Activated CD8-positive, alpha-beta memory T cell treated with anti-CD3 and anti-CD28 coated beads, Interleukin-2, amount 50 U/mL, for 1 hour (primary cell): ENCODE measurements around the gene PTPRD.

ENCODE experiments used
- DNase-seq: peaks from one replicate; pipeline ENCODE4 v3.0.0-alpha.2; 2020; ENCODE audit errors: extremely low read depth

PTPRD gene

DNA sequence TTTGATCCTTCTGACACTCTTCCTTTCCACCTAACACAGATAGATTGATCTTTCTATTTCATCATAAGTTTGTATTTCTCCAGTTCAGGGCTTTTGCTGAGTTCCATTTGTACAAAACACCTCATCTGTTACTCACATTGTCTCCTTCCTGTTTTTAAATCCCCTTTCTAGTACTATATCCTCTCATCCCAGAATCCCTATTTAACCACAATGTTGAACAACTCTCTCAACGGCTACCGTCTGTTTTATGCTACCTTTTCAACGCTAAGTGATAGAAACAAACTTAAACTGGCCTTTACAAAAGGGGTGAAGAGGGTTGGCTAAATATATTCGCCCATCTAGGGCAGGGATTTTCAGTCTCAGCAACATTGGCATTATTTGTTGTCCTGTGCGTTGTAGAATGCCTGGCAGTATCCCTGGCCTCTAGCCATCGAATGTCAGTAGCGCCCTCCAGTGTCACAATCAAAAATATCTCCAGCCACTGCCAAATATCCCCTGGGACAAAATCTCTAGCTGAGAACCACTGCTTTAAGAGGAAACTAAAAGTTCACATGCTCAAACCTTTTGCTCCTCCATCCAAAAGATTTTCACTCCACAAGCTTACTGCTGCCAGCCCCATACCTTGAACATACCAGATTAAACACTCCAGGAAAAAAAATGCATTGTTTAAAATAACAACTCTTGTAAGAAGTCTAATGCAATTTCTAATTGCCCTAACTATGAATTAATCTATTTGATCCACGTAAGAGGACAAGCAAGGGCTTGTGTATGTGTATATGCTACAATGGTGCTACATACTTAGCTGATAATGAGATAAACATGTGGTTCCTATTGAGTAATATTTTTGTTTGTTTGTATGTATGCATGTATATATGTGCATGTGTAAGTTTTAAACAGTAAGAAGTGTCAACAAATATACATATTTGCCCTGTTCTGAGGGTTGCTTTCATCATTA lies 344.0 kb downstream of the PTPRD start:
- no peak for DNase-seq

DNA sequence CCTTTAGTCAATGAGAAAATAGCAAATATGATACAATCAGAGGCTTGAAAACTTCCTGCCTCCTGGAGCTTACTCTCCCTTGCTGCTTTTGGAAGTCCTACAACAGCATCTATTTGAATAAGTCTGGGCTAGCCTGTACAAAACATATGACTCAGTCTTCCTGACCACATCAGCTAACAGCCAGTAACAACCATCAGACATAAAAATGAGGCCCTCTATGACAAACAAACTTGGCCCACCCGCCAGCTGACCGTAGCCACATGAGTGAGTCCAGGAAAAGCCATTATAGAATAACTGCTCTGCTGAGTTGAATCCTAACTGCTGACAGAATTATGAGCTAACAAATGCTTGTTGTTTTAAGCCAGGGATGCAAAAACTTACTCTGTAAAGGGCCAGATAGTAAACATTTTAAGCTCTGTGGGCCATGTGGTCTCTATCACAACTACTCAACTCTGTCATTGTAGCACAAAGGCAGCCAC lies 347.6 kb downstream of the PTPRD start:
- DNase-seq: no peak

DNA sequence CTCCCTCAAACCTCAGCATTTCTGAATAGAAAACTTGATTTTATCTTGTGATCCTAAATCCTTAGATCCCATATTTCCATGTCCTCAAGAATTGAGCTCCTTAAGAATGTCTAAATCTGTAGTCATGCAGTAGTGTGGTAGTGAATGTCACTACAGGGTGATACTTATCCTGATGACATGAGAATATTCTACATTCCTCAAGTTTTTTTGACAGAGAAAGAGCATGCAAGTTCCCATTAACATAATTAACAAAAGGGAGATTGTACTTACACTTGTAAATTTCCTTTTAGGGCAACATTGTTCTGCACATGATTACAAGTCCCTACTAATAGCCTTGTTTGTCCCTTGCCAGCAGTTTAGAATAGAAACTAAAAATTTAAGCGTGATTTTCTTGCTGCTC lies 352.3 kb downstream of the PTPRD start:
- no peak for DNase-seq

DNA sequence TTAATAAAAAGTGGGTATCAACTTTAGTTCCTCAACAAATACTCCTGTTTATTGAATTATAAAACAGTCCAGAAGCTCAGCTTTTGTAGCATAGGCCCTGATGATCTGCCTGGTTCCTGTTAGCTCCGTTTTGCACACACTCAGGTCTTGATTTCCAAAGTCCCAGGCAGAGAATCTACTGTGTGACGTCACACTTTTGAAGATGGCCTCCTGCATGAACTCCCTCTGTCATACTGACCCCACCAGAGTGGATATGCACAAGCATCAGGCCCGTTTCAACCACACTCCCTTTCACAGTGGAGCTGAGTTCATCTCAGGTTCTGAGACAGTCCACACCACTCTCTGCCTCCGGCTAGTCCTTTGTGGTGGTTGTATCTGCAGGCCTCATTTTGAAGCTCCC lies 353.1 kb downstream of the PTPRD start:
- DNase-seq: no peak

DNA sequence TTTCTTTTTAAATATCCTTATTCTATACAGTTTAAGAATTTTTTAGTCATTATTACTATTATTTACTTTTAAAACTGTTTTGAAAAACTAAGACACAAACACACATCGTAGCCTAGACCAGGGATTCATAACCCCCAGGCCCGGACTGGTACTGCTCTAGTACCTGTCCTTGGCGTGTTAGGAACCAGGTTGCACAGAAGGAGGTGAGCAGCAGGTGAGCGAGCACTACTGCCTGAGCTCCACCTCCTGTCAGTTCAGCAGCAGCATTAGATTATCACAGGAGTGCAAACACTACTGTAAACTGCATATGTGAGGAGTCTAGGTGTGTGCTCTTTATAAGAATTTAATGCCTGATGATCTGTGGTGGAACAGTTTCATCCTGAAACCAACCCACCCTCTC lies 357.0 kb downstream of the PTPRD start:
- DNase-seq: no peak

DNA sequence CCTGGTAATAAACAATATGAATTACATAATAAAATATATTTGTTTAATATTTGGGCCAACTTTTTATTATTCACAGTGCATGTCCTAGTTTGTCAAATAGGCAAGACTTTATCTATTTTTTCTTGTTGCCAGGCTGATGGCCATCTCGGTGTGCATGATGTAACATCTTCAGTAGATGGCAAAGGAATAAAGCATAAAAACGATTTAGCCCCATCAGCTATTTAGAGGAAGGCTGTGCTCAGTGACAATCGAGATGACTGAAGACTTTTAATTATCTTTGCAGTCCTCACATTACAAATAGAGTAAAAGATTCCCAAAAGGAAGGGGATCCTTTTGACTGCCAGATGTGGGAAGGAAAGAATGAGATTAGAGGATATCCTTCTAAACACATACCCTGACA lies 358.5 kb downstream of the PTPRD start:
- DNase-seq: no peak

DNA sequence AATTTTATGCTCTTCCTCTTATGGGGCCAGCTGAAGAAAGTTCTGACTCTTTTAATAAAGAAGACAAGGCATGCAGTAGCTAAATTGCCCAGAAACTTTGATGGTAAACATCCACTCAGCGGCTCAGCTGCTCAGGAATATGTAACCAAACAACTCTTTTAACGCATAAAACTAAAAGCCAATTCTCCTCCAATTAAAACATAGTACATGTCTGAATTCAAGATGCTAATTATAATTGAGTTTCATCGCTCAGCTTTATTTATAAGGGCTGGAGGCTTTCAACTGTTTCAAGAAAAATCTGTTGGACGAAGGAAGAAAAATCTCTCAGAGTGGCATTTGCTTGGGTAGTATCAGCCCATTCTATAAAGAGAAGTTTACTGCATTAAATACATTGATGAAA lies 359.5 kb downstream of the PTPRD start:
- no peak for DNase-seq

DNA sequence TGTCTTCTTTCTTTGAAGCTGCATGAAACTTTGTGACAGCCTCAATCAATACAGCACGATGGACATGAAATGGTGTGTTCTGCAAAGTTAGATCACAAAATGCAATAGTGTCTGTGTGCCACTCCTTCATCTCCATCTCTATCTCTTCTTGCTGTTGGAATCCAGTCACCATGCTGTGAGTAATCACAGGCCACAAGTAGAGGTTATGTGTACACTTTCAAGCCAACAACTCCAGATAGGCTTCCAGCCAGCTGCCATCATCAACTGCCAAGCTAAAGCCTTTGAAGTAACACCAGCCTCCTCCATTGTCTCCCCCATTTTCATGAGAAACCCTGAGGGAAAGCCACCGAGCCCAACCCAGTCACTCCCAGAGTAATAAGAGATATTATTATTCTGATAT lies 360.6 kb downstream of the PTPRD start:
- DNase-seq: no peak

DNA sequence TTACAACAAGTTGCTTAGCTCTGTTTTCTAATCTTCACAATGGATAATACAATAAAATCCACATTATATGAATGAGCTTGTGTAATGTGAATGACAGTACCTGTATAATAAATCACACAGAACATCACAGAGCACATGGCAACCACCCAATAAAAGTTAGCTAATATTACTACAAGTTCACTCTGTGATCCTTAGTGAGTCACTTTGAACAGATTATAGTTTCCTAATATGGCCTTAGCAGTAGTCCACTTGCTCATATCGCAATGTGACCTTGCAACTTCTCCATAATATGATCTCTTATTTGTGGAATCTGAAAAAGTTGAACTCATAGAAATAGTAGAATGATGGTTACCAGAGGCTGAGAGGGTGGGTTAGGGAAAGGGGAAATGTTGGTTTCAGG lies 361.3 kb downstream of the PTPRD start:
- no peak for DNase-seq

DNA sequence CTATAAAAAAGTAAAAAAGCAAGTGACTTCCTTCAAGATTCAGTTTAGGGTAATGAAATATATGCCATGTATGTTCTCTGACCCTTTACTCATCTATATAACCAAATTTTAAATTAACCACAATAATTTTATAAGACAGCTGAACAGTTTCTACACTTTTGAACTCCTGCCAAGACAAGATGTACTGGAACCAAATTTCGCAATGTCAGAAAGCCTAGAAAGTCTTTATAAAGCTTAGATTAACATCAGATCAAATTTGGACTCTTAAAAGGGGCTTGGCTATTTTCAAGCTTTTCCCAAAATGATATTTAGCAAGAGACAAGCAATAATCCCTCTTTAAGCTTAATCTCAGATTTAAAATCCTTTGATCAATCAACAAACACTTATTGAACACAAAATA lies 362.6 kb downstream of the PTPRD start:
- no peak for DNase-seq

DNA sequence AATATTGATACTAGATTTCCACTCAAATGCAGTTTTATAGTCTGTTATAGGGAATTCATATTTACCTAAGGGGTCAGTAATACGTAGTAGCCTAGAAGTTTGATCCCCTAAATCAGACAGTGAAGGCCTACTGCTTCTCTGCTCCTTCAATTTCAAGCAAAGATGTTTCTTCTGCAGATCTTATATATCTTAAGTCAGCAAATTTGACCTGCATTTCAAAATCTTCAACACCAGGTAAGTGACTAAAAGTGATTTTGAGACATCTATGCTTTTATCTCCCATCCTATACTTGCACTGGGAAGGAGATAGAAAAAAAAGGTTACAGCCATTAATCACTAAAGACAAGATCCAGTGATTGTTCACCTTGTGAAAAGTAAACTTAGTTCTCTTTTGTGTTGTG lies 363.9 kb downstream of the PTPRD start:
- no peak for DNase-seq

DNA sequence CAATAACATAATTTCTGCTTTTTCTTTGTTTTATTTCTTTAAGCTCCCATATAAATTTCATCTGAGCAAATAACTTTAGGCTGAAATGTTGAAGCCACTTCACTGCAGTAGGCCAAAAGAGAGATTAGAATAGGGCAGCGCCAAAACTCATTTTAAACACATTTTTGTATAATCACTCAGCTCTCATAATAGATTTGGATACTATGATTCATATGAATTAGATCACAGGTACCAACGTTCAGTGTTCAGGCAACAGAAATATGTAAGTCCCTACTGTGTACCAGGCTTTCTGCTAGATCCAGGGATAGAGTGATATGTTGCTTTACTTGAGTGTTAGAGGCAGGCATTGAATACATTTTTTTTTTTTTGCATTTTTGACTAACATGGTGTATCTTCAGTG lies 370.5 kb downstream of the PTPRD start:
- DNase-seq: no peak

DNA sequence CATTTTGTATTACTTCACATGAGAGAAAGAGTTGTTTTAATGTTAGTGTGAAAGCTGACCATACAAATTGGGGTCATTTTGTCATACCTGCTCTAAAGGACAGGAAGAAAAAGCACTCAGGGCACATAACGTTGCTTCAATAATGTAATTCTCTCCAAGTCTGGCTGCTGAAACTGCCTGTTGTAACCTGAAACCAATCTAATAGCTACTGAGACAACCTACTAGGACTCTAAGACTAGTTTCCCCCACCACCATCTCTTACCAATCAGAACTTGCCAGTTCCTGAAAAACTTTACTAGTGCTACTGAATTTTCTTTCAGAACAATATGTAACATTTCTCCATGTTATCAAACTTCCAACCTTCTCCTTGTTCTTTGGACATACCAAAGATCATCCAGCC lies 374.7 kb downstream of the PTPRD start:
- no peak for DNase-seq

DNA sequence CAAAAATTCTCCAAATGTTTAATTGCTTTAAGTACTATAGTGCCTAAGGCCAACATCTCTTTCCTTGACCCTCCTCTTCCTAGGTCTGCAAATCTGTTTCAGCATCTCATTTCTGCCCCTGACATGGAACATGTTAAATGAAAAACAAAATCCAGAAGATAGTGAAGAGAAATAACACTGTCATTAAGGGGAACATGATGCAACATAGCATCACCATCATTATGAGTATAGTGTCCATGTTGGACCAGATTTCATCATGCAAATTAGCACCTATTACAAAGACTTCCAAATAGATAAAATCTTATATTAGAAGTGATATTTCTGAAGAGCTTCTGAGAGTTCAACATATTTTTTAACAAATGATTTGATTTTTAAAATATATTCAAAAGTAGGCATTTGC lies 375.2 kb downstream of the PTPRD start:
- DNase-seq: no peak

DNA sequence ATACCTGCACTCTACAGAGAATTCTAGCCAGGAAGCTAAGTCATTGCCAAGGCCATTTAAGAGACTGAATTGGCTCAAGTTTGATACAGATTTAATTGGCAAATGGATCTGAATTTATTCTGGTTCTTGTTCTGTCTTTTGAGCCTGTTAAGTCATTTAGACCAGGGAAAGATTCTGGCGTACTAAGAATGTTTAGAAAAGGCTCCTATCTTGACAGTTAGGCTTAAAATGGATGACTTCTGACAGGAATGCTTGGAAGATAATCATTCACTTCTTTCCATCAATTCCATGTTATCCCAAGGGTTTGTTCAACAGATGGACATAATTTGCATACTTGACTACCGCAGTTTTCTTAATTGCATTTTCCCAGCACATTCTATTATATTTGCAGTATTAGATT lies 376.6 kb downstream of the PTPRD start:
- no peak for DNase-seq

DNA sequence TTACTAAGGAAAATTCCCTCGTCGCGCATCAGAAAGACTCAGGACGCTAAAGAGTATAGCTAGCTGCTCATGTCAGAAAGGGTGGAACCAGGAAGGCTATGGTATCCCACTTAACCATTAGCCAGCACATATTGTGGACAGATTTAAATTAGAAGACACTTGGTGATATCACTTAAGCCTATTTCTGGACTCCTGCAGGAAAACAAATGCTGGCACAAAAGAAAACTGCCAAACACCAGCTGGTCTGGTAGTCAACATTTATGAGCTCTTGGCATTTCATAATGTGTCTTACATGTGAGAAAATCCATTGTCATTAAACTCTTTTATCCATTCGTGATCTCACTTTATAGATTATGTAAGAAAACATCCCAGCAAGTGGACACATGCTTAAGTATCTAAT lies 377.4 kb downstream of the PTPRD start:
- no peak for DNase-seq

DNA sequence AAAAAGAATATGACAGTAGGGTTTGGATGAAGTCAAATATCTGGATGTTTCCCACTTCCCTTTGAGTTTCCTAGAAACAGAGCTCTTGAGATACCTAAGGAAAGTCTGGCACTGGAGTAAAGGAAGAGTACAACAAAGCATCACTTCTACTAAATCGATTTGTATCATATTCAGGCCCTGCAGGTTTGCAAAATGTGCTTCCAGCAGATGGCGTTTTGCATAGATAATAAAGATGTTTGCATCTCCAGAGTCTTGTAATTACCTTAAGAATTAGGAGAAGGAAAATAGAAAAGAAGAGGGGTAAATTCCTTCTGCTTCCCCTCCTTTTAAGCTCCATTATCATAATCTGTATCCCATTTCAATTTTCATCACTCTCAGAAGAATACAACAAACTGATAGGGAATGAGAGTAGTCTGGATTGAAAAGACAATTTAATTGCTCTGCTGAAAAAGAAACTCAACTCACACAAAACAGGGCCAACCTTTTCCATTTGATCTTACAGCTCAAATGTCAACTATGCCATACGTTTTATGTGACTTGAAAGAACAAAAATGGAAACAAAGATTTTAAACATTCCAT lies 380.4 kb downstream of the PTPRD start:
- no peak for DNase-seq

DNA sequence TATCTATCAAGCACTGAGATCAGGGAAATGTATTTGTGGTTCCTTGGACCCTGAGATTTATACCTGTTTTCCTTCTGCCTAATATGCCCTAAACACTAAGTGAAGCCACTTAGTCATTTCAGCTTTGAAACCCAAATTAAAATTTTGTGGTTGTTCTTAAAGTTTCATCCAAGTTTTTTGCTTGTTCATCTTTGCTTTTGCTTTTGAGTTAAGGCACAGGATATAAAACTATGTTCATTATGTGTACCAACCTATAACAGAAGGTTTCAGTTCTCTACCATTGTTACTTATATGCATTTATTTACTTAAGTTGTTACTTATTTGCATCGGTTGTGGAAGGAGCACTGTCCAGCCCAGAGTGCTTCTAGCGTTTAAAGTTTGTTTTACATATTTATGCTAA lies 382.3 kb downstream of the PTPRD start:
- no peak for DNase-seq

DNA sequence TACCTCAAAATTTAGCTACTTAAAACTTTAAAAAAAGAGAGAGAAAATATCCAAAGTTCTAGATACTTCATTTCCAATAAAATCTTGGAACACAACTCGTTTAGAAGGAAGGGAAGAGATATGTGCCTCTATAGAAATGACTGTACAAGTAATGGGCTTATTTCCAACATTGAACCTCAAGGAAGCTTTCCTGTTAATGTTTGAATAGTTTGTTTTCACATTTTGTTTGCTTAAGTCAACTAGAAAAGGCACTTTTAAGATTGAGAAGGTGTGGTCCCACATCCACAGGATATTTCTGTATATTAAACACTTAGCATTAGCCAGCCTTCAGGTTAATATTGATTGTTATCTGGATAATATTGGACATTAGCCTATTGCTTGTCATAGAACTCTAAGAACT lies 384.7 kb downstream of the PTPRD start:
- DNase-seq: no peak

DNA sequence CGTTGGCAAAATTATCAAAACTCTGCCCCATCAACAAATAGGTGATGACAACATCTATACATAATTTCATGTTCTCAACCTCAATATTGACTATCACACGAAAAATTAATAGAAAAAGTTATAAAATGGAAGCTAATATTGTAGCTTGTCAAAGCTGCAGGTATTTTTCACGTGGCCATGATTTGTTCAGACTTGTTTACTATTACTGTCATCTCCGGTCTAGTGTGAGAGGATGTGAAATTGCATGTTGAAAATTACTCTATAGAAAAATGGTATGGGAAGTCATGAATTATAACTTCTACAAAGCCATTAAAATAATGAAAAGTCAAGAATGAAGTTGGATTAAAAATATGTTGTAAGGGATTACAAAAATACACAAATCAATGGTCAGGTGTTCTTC lies 385.8 kb downstream of the PTPRD start:
- DNase-seq: no peak

DNA sequence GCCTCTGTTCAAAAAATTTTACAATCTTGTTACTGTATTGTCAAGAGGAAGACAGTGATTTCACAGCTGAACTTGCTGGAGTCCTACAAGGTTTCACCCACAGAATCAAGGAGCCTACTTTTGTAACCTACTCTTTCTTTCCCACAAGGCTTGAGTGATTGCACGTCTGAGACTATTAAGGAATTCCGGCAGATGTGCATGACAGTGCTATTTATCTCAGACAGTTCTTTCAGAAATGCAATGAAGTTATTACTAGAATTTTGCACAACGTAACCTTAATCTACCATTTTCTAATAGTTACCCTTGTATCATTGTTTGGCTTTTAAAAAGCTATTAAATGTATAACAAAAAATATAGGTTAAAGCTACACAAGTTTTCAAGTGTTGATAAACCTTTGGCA lies 400.1 kb downstream of the PTPRD start:
- no peak for DNase-seq

DNA sequence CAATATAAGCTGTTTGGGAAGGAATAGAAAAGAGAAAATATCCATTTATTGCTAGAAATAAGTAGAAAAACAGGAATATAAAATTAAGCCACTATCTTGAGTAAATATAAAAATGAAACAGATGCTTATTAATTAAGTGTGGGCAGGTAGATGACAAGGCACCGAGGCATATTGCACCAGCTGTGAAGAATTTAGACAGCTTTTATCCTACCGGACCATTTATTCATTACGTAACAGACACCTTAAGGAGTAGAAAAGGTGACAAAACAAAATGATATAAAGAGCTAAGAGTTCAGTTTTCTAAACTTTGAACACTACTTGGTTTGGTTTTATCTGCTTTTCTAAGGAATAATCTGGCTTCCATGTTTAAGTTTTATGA lies 404.1 kb downstream of the PTPRD start:
- no peak for DNase-seq

DNA sequence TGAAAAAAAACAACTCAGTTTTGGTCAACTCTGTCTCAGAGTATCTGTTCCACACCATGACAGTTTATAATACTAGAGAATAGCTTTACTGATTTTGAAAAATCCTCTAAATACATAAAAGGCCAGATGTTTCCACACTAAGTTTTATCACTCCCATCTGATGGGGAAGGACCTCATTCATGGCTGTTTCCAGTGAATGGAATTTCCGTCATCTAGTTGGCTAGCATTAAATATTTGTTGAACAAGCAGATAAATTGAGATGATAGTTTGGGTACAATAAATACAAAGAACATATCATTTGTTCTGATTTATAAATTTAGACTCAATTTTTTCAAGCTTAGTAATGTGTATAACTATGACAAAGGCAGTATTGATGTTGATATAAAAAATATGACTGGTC lies 408.5 kb downstream of the PTPRD start:
- DNase-seq: no peak

DNA sequence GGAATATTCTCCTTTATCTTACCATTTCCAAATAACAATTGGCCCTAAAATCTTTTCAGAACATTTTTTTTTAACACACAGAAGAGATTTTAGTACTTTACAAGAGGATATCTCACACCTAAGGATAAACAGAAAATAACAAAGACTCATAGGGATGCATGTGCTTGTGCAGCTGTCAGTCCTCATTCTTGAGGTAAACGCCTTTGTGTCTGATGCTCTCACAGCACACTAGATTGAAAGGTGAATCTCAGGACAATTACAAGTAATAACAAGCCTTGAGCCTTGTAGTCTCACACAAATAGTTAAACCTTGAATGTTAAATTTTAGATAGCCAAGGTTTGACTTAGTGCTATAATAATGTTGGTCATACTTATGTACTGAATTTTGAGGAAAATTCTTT lies 439.2 kb downstream of the PTPRD start:
- DNase-seq: no peak
